Measurements from ENCODE around the gene SLC34A1. TPM values are rescaled to one million over a fixed set of nuclear protein-coding genes. Genes with fewer than 3 reads are reported as not detected.

The SLC34A1 gene
- total RNA-seq, 3 donors from 2014 or later: not detected

GRCh38 chr5:177430140-177430951 lies 46.1 kb downstream of the SLC34A1 start:
- DNase-seq: peak in 1 of 3 donors; percentile 69
- no peak overlapping the region for H3K4me3 ChIP-seq
- intact Hi-C loops (cut with DNase I, micrococcal nuclease): no loop called here
- H3K4me1 ChIP-seq (ENCODE audit: low read depth): peaks cover 29% of the 10 kb centered on the region
- H3K9me3 ChIP-seq: no peaks in the 10 kb centered on the region
- TF ChIP-seq CTCF (IDR thresholded peaks at IDR 0.05): no peak
- no peak for ATAC-seq
- H3K36me3 ChIP-seq (ENCODE audit: low read depth): peaks cover 7% of the 10 kb centered on the region

DNA sequence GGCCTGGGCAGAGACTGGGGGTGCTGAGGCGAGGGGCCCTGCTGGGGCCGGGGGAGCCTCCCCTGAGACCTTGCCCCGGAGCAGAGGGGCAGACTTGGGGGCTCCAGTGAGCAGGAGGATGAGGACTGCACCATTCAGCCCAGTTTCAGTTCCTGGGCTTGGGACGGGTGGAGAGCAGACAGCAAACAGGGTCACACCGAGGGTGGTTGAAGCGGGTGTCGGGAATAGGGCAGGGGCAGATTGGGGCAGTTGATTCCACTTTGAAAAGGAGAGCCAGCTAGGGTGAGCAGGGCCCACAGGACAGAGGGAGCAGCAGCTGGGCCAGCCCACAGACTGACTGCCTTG lies 46.7 kb downstream of the SLC34A1 start:
- TF ChIP-seq CTCF (IDR thresholded peaks at IDR 0.05): no peak
- DNase-seq (no peak), ATAC-seq (no peak)
- no peak overlapping the region for H3K4me3 ChIP-seq
- no peaks in the 10 kb centered on the region for H3K9me3 ChIP-seq
- H3K36me3 ChIP-seq (ENCODE audit: low read depth): peaks cover 5% of the 10 kb centered on the region
- intact Hi-C loops (cut with DNase I, micrococcal nuclease): no loop called here
- H3K4me1 ChIP-seq (ENCODE audit: low read depth): peaks cover 25% of the 10 kb centered on the region

GRCh38 chr5:177431317-177432142 lies 47.3 kb downstream of the SLC34A1 start:
- ATAC-seq (peak; percentile 57), DNase-seq (peak; percentile 63 to 93 (median 76))
- peaks cover 25% of the 10 kb centered on the region for H3K4me1 ChIP-seq (ENCODE audit: low read depth)
- no peaks in the 10 kb centered on the region for H3K36me3 ChIP-seq (ENCODE audit: low read depth)
- no peak overlapping the region for H3K4me3 ChIP-seq
- intact Hi-C loops (cut with DNase I, micrococcal nuclease): no loop called here
- TF ChIP-seq CTCF (IDR thresholded peaks at IDR 0.05): no peak
- H3K9me3 ChIP-seq: no peaks in the 10 kb centered on the region

GRCh38 chr5:177432143-177432838 lies 48.1 kb downstream of the SLC34A1 start:
- Histone ChIP-seq H3K36me3 (ENCODE audit: low read depth) (no peaks in the 10 kb centered on the region), H3K9me3 (no peaks in the 10 kb centered on the region), H3K4me3 (no peak overlapping the region), H3K4me1 (ENCODE audit: low read depth) (peaks cover 25% of the 10 kb centered on the region)
- DNase-seq (peak in 1 of 3 donors; percentile 58), ATAC-seq (no peak)
- no peak for TF ChIP-seq CTCF (IDR thresholded peaks at IDR 0.05)
- intact Hi-C loops (cut with DNase I, micrococcal nuclease): no loop called here

DNA sequence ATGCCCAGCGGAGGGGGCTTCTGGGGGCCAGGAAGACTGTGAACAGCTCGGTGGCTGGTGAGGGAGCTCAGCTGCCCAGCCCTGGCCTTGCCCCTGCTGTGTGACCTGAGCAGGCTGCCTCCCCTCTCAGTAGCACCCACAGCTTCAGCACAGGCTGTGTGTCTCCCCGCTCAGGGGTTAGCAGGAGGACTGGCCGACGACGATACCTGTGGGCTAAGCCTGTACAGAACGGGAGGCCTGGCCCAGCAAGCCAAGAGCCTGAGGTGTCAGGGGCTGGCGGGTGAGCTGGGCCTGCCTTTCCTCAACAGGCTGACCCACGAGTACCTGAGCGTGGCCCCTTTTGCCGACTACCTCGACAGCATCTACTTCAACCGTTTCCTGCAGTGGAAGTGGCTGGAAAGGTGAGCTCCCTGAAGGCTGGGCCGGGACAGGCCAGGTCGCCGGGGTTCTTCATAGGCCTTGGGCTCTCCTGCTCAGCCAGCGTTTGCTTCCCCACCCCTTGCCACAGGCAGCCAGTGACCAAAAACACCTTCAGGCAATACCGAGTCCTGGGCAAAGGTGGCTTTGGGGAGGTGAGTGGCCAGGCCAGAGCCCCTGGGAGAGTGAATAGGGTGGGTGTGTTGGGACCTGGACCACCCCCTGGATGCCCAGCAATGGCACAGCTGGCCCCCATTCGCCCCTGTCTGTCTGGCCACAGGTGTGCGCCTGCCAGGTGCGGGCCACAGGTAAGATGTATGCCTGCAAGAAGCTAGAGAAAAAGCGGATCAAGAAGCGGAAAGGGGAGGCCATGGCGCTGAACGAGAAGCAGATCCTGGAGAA lies 48.8 kb downstream of the SLC34A1 start:
- Histone ChIP-seq H3K4me1 (ENCODE audit: low read depth) (peaks cover 18% of the 10 kb centered on the region), H3K4me3 (no peak overlapping the region), H3K36me3 (ENCODE audit: low read depth) (no peaks in the 10 kb centered on the region), H3K9me3 (no peaks in the 10 kb centered on the region)
- TF ChIP-seq CTCF (IDR thresholded peaks at IDR 0.05): no peak
- DNase-seq (no peak), ATAC-seq (no peak)
- intact Hi-C loops (cut with DNase I, micrococcal nuclease): no loop called here

Measured in mucosa of descending colon (tissue), 3 donors.